ENCODE measurements around the gene HOXA6.

DNA sequence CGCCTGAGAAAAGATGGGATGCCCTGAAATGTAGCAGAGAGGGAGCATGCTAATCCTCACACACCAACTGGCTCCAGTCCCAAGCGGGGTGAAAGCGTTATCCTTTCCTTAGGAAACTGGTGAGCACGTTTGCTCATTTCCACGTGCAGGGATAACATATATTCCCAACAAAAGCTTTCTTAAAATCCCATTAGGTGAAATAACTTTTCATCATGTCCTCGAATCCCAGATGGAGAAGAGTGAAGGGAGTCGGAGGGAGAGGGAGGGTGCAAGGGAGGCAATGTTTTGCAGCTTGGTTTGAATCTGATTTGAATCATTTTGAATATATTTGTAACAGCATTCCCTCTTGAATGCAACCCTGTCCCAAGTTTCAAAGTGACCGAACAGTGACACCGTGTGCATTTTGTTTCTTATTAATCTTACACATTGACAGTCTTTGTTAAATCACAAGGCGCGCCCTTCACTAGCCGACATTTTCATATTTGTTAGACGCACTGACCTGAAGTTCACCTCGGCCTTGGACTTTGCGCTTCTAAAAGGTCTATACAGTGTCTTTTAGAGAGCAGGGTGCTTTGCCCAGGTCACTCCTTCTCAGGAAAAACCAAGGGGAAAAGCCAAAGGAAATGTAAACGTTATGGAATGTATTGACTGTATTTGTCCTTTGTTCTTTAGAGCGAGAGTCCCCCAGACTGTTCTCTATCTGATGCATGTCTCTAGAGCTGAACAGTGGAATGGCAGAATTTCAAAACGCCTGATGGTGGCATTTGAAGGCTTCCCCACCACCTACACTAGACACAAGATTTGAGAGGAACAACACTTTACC lies 14.0 kb downstream of the HOXA6 start:
- TF ChIP-seq, protein P1, sequence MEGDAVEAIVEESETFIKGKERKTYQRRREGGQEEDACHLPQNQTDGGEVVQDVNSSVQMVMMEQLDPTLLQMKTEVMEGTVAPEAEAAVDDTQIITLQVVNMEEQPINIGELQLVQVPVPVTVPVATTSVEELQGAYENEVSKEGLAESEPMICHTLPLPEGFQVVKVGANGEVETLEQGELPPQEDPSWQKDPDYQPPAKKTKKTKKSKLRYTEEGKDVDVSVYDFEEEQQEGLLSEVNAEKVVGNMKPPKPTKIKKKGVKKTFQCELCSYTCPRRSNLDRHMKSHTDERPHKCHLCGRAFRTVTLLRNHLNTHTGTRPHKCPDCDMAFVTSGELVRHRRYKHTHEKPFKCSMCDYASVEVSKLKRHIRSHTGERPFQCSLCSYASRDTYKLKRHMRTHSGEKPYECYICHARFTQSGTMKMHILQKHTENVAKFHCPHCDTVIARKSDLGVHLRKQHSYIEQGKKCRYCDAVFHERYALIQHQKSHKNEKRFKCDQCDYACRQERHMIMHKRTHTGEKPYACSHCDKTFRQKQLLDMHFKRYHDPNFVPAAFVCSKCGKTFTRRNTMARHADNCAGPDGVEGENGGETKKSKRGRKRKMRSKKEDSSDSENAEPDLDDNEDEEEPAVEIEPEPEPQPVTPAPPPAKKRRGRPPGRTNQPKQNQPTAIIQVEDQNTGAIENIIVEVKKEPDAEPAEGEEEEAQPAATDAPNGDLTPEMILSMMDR (IDR thresholded peaks at IDR 0.05) = no peak
- TF ChIP-seq POLR2A (IDR thresholded peaks at IDR 0.05; ENCODE audit: low read depth) (no peak), POLR2AphosphoS5 (IDR thresholded peaks at IDR 0.05) (no peak)

Measured in esophagus muscularis mucosa (tissue), 3 donors.